OCI-LY3 (cell line): Measurements from ENCODE around the gene OR2T3.
"Not testable (repeated sequence)": the region's sequence is repeated elsewhere in the genome, so short reads cannot be mapped to it uniquely, and the experiment has no call there.

ENCODE experiments used
- CTCF ChIP-seq: fragments of 200-600, 300-600 bp; sonication (generic); IDR thresholded peaks from 2 replicates; pipeline ENCODE4 v1.5.1; 2014; ENCODE audit warnings: antibody characterized with exemption, low read length, low read depth
- EZH2phosphoT487 ChIP-seq: fragments of 200-600 bp; shearing (Covaris generic); IDR thresholded peaks from 2 replicates; pipeline ENCODE4 v1.6.1; 2018; ENCODE audit warnings: antibody characterized with exemption, mixed run types, low read depth

- TF ChIP-seq CTCF, EZH2phosphoT487: not testable (repeated sequence)
Measured at GRCh38 chr1:248448409-248449074, 24.6 kb upstream of the OR2T3 start.
